Activated T-cell treated with anti-CD3 and anti-CD28 coated beads for 4 hours (primary cell): ENCODE results near the gene HPCAL1.

ENCODE experiments used
- DNase-seq: peaks from one replicate; pipeline ENCODE4 v3.0.0-alpha.2; 2020

Gene HPCAL1

GRCh38 chr2:10357193-10358169, 54.8 kb downstream of the HPCAL1 start:
- no peak for DNase-seq

- DNase-seq = no peak
These were observed 56.5 kb downstream of the HPCAL1 start for GRCh38 chr2:10359246-10359645.

- DNase-seq = no peak
These were observed 57.1 kb downstream of the HPCAL1 start for GRCh38 chr2:10359731-10360329.

DNA sequence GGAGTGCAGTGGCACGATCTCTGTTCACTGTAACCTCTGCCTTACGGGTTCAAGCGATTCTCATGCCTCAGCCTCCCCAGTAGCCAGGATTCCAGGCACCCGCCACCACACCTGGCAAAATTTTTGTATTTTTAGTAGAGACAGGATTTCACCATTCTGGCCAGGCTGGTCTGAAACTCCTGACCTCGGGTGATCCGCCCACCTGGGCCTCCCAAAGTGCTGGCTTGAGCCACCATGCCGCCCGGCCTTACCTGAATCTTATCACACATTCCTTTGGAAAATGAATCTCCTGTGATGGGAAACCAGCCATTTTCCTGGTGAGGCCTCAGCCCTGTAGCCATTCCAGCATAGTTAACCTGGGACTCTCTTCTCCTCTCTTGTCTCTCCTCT, 57.8 kb downstream of the HPCAL1 start:
- DNase-seq = no peak

DNA sequence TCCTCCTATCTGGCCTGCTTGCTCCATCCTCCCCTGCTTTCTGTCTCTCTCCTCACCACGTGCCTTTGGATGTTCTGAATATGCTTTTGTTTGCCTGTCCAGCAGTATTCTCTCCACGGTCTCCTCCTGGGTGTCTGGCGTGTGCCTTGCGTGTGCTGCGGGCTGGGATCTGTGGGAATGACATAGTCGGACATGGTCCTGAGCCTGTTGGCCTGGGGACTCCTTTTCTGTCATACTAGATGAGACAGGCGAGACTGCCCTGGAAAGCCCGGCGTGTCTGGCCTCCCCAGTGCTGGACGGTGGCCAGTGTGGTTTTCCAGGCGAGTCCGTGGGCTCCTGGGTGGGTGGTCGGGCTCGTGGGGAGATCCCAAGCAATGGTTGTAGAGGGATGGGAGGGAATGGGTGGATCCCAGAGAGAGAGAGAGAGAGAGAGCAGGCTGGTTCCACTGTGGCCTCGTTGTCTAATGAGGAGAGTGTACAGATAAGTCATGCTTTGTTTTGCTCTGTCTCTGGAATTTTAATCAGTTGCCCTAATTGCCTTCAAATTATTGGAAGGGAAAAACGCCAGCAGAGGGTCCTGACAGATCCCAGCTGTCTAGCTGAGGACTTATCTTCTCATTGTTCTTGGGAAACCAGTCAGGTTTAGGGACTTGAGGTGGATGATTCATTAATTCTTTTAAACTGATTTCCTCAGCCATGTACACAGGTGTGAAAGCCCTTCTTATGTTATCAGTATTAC, 58.3 kb downstream of the HPCAL1 start:
- no peak for DNase-seq

- no peak for DNase-seq
These were observed 59.6 kb downstream of the HPCAL1 start for GRCh38 chr2:10362096-10362897.

- DNase-seq = no peak
These were observed 60.3 kb downstream of the HPCAL1 start for GRCh38 chr2:10362898-10363454.

DNA sequence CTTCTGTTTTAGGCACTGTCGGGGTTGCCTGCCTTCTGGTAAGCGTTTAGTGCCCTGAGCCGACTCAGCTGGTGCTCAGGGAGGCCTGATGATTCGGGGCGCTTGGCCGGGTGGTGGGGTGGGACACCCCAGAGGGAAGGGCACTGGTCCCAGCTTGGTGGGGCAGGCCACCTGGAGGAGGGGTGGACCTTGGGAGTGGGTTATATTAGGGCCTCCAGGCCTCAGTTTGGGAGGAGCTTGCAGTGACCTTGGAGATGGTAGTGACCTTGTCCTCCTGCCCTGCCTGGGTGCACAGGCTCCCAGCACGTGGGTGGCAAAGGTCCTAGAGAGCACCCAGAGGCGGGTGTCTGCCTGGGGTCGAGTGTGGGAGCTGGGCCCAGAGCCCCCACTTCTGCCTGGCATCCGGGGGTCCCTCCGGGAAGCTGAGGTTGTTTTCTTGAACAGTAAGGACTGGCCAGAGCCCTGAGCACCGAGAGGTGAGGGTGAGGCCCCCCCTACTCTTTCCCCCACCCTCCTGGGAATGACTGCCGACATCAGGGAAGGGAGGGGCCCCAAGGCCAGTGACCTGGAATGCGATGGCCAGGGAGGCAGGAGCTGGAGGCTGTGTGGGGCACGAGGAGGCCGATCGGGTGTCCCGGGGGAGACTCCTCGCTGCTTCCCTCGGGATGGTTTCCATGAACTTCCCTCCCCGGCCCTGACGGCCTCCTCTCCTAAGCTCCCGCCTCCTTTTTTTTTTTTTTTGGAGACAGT, 61.3 kb downstream of the HPCAL1 start:
- DNase-seq = no peak

GRCh38 chr2:10365412-10365811, 62.7 kb downstream of the HPCAL1 start:
- no peak for DNase-seq

DNA sequence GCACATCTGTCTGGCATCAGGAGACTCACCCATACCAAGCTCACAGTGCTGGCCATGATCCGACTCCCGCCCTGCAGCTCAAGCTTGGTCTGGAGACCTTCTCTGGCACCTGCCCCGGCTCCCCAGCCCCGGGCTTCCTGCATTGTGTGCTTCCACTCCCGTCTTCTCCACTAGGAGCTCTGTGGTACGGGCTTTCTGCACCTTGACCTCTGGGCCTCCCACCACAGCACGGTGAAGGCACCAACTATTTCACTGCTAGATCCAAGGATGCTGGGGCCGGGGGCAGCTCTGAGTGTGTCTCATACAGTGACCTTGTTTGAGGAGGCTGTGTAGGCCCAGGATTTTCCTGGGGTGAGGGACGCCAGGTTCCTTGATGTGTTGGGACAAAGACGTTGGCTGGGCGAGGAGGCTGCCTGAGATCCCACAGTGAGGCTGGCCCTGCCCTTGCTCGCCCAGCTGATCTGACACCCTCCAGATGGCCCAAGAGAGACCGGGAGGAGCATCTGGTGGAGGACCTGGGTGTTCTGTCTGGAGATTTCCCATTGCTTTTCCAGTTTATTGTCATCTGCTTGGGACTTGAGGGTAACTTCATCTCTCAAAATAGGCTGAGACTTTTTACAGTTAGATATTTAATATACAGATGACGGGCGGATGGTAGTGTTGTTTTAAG, 64.0 kb downstream of the HPCAL1 start:
- DNase-seq = no peak

DNA sequence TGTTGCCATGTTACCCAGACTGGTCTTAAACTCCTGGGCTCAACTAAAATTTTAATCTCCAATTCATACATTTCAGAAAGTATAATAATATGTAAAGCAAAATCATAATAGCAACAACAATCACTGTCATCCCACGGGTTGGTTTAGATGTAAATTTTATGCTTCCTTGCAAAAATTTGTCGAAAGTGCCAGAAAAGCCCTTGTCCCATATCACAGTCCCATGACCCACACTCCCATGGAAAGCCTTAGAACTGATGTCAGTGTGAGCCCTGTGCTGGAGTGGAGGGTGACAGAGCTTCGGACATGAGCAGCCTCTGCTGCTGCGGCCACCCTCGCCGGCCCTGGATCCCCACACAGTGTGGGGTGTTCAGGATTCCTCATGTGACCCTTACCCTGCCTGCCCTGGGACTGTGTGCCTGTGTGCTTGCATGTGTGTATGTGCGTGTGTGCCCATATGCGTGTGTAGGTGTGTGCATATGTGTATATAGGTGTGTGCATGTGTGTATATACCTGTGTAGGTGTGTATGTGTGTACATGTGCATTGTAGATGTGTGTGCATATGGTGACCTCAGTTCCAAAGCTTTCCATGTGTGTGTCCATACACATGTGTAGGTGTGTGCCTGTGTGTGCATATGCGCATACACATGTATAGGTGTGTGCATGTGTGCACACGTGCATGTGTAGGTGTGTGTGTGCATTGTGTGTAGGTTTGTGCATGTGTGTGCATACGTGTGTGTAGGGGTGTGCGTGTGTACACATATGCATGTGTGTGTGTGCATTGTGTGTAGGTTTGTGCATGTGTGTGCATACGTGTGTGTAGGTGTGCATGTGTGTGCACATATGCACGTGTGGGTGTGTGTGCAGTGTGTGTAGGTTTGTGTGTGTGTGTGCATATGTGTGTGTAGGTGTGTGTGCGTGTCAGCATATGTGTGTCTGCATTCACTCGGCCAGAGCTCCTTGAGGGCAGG, 65.1 kb downstream of the HPCAL1 start:
- DNase-seq = no peak

GRCh38 chr2:10368491-10369231, 66.0 kb downstream of the HPCAL1 start:
- DNase-seq = no peak

DNA sequence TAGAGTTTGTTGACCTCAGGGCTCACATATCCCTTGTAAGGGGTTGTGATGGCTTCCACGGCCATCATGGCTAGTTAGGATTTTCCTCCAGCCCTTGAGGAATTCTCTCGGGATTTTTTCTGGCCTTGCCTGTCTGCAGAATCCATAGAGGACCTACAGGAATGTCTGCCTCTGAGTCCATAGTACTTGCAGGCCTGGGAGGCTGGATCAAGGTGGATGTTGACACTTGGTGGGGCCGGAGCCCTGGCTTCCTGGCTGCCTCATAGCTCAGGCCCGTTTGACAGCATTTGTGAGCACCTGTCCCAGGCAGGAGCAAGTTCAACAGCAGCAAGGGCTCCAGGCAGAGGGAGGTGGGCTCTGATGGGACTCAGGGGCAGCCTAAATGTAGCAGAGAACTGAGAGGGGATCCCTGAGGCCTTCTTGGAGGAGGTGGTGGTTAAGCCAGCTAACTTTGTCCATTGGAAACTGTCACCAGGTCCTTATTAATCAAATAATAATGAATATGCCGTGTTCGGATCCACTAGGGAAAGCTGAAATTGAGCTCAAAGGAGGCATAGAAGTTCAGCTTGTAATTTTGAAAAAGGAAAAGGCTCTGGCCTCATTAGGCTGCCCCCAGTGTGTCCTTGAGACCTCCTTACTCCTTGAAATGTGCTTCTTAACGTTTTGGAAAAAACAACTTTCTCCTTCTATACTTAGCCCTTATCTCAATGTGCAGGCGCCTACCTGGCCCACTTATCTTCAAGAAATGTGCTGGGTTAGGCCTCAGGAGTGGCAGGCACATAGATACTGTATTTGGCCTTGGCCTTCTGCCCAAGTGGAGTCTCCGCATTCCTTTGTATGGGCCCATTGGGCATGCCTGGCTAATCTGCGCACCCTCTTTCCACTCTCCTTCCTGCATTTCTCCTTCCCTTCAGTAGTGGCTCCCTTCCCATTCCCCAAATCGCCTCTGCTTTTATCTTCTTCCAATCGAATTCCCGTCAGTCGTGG, 66.9 kb downstream of the HPCAL1 start:
- no peak for DNase-seq

- DNase-seq = no peak
These were observed 67.7 kb downstream of the HPCAL1 start for GRCh38 chr2:10370390-10370789.

GRCh38 chr2:10370895-10371294, 68.2 kb downstream of the HPCAL1 start:
- DNase-seq = no peak

- no peak for DNase-seq
These were observed 68.9 kb downstream of the HPCAL1 start for GRCh38 chr2:10371441-10372196.
